ENCODE data around the gene COA3.

The COA3 gene

DNA sequence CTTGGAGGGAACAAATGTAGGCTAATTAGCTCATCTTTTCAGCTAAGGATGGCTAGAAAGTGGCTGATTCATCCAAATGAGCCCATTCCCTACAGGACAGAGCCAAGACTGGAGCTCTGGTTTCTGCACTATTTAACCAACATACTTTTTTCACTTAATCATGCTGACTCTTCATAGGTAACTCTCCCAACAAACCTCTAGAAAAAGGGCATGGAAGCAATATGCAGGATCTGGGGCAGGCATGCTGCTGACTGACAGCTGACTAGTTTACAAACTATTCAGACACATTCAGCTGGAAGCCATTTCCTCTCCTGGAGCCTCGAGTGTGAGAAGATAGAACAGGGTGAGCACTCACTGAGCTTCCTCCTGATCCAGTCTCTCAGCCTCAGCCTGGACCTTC lies 19.4 kb upstream of the COA3 start:
- DNase-seq, result no peak

DNA sequence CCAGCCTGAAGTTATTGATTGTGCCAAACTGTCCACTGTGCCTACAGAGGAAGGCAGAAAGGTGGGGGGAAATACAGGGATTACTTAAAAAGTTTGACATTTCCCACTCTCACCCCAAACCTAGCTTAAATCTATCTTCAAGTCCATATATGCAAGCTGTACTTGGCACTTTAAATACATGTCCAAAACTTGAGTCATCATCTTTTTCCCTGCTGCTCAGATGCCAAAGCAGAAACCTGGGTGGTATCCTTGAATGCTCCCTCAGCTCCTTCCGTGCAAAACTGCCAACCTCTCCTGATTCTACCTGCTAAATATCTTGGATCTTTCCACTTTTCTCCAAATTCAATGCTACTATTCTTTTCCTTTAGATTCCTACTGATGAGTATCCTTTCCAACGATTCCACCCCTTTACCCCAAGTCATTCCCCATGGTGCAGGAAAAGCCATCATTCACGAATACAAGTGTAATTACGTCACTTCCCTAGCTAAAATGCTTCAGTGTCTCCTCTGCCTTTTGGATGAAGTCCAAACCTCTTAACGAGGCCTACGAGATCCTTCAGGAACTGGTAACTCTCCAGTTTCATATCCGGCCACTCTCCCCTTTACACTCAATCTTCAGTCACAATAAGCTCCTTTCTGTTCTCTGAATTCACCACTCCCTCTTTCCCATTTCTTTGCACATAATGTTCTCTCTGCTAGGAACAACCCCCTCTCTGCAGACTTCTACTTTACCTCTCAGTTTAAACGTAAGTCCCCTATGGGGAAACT lies 16.3 kb upstream of the COA3 start:
- no peak for DNase-seq

DNA sequence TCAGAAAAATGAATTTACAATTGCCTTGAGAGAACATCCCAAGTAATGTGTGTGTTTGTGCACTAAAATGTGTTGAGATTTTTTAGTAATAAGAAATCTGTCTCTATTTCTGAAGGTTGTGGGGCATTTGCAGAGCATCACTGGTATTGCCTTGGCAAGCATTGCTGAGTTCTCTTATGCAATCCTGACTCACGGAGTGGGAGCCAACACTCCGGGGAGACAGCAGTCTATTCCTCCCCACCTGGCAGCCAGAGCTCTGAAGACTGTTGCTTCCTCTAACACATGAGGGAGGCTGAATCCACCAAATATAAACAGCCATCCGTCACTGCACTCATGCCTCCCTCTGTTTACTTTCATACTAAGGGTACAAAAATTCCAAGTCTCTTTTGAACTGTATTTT lies 10.7 kb upstream of the COA3 start:
- DNase-seq, result no peak

DNA sequence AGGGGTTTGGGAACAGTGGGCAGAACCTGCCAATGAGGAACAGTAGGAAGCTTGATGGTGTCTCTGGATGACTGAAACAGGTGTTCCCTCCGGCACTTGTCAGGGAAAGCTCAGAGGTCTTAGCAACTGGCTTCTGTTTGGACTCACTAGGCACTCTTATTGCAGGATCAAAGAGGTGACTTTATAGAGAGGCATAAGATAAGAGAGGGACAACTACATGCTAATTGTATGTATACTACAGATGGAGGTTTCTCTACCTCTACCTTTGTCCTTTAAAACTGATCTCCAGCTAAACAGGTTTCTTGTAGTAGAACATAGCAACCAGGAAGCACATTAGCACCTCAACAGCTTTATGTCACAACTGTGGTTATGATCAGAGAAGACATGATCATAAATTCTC lies 7.7 kb upstream of the COA3 start:
- DNase-seq, result no peak

DNA sequence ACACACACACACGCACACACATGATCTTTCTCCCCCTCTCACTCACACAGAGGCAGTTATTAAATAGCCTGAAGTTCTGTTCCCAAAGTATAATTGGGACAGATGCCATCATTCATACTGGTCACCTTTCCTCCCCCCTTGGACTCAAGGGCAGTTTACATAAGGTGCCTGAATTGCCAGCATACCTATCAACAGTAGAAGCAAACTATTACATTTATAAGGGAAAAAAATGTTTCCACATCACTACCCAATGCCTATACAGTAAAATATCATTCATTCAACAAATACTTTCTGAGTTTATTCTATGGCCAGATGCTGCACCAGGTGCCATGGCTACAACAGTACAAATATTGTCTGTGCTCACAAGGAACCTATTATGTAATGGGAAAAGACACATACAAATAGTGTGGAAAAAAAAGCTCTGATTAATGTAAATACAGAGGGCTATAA lies 6.4 kb upstream of the COA3 start:
- no peak for DNase-seq

DNA sequence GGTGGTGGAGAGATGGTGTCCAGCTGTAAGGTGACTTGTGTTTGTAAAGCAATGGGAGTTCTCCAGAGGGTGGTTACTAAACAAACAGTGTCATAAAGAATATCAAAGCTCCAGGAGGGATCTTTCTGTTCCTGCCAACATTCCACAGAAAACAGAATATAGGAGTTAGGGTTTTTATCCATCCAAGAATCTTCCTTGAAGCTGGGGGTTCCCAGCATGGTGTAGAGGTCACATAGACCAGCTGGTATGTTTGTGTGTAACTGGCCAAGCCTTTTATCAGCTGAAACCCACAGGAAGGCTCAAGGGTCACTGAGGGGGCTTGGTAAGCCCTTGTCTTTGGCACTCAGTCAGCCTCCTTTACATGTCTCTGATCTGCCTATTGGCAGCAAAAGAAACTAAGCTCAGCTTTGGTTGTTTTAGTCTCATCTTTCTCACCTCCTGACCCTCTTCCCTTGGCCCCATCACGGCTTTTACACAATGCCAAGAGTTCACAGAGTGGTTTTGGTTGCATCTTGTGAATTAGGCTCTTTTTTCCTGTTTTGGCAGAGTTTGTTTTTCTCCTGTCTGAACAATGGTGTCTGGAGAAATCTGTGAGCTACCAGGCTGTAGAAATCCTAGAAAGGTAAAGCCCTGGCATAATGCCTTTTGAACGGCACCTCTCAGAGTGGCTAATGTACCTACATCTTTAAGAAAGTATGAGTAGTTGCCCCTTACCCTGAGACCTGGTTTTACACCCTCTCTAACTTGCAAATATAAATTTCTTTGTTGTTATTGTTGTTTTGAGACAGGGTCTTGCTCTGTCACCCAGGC lies 4.8 kb upstream of the COA3 start:
- DNase-seq, result no peak

DNA sequence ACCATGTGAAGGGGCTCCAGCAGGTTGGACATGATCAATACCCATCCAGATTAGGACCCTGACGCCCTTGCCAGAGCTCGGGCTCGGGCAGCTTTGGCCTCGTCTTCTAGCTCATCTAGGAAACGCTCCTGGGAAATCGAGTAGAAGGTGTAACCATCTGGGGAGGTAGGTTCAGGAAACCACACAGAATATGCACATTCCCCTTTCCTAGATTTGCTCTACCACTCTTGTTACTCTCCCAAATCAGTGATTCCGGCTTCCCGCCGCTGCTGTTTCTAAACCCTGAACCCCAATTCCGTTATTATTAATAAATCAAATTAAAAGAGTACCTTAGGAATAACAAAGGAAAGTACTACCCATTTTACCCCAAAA lies 507 bp downstream of the COA3 start:
- no peak for DNase-seq

DNA sequence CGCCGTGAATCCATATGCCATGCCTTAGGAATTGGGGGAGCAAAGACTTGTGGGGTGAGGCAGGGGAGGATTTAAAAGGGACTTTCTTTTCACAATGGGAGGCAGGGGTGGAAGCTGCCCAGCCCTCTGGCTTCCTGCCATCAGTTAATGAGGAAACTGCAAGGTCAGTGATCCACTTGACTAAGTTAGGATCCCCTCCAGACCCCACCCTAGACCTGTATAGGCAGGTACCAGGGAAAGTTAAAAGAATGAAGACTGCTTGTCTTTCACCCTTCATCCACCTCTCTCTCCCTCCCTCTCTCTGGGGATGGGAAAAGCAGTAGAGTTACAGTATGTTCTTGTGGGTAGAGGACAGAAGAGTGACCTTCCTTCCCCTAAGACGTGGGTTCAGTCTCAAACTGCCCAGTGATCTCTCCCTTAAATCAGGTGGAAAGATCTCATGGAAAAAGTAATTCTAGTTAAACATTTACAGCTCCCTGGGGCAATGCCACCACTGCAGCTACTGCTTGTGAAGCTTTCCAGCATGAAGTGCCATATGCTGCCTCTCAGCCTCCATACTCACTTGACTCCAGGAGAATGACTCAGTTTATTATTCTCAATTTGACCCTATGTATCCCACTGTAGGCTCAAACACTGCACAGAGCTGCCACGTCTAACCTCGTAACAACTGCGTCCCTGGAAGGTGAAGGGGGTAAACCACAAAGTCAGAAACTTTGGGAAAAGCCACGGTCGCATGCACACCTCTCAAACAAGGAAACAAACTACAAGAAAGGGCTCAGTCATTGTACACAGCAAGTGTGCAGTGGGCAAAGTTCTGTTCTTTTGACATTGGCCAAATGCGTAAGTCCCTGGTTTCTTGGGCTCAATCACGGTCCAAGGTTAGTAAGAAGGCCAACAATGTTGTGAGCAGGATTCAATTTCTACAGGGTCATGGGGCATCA lies 1.2 kb downstream of the COA3 start:
- DNase-seq, result no peak

DNA sequence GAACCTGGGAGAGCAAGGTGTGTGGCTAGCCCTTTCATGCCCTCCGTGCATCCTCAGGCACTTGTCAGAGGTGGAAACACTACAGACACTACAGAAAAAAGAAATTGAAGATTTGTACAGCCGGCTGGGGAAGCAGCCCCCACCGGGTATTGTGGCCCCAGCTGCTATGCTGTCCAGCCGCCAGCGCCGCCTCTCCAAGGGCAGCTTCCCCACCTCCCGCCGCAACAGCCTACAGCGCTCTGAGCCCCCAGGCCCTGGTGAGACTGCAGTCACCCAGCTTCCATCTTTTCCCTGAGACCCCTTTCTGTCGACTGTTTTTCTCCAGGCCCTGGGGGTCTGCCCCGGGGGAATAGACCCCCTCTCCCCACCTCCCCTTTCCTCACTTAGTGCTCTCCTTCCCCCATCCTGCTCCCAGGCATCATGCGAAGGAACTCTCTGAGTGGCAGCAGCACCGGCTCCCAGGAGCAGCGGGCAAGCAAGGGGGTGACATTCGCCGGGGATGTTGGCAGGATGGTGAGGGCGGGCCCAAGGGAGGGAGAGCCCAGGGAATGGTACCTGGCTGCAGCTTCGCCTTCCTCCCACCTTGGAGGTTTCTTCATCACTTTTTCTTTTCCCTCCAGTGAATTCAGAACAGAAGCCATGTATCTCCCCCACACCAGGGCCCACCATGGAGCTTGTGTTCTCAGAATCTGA lies 2.3 kb downstream of the COA3 start:
- no peak for DNase-seq

DNA sequence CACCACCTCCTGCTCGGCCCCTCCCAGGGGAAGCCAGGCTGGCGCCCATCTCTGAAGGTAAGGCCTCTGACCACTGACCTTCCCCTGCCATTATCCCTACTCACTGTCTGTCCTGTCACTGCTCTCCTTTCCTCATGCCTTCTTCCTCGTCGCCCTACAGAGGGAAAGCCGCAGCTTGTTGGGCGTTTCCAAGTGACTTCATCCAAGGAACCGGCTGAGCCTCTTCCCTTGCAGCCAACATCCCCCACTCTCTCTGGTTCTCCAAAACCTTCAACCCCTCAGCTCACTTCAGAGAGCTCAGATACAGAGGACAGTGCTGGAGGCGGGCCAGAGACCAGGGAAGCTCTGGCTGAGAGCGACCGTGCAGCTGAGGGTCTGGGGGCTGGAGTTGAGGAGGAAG lies 3.0 kb downstream of the COA3 start:
- no peak for DNase-seq

DNA sequence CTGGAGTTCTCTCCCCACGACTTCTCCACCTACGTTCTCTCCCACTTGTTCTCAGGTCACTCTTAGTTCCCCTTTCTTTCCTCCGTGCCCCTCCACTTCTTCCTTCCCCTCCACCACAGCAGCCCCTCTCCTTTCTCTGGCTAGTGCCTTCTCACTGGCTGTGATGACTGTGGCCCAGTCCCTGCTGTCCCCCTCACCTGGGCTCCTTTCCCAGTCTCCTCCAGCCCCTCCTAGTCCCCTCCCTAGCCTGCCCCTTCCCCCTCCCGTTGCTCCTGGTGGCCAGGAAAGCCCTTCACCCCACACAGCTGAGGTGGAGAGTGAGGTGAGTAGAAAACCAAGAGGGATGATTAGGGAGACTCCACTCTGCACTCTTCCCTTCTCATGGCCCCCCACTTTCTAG lies 3.4 kb downstream of the COA3 start:
- DNase-seq, result no peak

DNA sequence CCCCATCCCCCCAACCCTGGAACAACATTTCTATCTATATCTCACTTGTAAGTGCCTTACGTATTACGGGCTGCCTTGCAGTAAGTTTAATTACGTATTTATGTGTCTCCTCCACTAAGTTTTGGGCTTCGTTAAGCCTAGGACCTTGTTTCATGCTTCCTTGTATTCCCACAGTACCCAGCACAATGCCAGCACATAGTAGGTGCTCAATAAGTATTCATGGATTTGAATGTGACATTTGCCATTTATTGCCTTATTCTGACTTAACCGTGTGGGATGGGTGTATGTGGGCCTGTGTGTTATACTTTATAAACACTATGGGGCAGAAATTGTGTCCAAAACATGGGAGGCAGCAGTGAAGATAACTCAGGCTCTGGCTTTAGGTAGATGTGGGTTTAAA lies 6.0 kb downstream of the COA3 start:
- no peak for DNase-seq

DNA sequence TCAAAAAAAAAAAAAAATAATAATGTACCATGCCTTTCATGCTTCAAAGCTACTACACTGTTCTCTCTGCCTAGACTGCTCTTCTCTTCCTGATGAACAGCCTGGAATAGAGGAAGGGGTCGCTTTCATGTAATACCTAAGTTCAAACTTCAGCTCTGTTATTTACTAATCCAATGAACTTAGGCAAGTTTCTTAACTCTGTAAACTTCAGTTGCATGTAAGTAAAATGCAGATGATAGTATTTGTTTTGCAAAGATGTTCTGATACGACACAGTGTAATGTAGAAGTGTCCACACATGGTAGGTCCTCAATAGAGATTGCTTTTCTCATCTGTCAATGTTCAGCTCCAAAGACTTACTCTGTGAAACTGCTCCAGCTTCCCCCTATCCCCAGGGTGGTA lies 6.6 kb downstream of the COA3 start:
- no peak for DNase-seq

DNA sequence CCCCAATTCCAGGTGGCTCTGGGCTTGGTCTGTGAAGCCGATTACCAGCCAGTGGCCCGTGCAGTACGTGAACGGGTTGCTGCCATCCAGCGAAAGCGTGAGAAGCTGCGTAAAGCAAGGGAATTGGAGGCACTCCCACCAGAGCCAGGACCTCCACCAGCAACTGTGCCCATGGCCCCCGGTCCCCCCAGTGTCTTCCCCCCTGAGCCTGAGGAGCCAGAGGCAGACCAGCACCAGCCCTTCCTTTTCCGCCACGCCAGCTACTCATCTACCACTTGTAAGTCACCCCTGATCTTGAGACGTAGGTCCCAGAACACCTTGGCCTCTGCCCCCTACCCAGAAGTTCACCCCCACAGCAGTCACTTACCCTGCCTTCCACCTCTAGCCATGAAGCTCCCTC lies 11.2 kb downstream of the COA3 start:
- no peak for DNase-seq

DNA sequence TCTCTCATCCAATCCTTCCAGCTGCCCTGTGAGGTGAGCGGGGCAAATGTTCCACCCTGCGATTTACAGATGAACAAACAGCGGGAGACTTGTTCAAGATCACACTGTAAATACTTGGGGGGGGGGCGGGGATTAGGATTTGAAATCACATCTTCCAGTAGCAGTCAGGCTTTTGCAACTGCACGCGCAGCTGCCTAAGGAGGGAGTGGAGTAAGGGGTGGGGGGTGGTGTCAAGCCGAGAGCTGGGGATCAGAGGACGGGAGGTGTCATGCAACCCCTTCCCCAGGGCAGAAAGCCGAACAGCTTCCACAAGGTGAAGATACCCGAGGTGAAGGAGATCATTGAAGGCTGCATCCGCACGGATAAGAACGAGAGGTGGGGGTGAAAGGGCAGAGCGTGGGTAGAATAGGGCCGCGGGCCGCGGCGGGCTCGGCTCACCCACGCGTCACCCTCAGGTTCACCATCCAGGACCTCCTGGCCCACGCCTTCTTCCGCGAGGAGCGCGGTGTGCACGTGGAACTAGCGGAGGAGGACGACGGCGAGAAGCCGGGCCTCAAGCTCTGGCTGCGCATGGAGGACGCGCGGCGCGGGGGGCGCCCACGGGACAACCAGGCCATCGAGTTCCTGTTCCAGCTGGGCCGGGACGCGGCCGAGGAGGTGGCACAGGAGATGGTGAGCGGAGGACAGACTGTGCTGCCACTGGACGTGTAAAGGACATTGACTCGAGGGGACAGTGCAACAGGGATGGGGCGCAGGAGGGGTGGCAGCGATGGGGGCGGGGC lies 13.5 kb downstream of the COA3 start:
- no peak for DNase-seq

DNA sequence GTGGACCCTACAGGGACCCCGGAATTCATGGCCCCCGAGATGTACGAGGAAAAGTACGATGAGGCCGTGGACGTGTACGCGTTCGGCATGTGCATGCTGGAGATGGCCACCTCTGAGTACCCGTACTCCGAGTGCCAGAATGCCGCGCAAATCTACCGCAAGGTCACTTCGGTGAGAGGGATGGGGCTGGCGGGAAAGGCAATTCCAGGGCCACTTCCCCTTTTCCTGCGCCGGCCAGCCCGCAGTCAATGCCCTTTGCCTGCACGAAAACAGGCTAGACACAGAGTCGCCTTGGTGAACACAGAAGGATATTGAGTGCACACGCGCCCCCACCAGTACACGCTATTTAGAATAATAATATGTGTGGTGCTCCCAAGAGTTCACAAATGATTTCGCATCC lies 14.1 kb downstream of the COA3 start:
- DNase-seq, result no peak

DNA sequence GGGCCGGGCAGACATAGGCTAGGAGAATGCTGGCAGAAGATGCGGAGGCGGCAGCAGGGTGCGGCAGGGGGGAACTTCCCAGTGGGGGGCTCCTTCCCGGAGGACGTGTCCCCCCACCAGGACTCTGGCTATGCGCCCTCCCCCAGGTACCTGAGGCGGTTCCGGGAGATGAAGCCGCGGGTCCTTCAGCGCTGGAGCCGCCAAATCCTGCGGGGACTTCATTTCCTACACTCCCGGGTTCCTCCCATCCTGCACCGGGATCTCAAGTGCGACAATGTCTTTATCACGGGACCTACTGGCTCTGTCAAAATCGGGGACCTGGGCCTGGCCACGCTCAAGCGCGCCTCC lies 14.7 kb downstream of the COA3 start:
- no peak for DNase-seq

DNA sequence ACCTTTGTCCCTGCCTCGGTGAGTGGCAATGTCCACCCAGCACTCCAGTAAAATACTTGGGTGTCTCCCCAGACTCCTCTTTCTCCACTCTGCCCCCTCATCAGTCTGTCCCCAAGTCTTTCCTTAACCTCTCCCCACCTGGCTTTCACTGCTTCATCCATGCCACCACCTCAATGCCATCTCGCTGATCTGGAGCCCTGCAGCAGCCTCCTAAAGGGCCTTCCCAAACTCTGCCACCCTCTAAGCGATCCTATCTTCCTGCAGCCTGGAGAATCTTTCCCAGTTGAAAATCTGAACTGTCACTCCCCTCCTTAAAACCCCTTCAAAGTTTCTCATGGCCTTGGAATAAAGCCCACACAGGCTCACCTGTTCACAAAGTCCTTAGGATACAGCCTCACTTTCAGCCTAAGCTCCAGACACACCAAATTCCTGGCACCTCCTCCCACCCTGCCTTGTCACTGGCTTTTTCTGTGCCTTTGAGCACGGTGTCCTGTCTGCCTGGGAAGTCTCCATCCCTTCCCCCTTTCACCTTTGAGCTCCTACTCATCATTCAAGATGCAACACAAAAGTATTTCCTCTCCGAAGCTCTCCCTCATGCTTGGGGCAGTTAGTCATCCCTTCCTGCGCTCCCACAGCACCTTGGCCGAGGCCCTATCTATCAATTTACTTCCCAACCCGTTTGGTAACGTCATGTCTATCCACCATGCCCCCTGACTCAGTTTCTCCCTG lies 15.3 kb downstream of the COA3 start:
- no peak for DNase-seq

DNA sequence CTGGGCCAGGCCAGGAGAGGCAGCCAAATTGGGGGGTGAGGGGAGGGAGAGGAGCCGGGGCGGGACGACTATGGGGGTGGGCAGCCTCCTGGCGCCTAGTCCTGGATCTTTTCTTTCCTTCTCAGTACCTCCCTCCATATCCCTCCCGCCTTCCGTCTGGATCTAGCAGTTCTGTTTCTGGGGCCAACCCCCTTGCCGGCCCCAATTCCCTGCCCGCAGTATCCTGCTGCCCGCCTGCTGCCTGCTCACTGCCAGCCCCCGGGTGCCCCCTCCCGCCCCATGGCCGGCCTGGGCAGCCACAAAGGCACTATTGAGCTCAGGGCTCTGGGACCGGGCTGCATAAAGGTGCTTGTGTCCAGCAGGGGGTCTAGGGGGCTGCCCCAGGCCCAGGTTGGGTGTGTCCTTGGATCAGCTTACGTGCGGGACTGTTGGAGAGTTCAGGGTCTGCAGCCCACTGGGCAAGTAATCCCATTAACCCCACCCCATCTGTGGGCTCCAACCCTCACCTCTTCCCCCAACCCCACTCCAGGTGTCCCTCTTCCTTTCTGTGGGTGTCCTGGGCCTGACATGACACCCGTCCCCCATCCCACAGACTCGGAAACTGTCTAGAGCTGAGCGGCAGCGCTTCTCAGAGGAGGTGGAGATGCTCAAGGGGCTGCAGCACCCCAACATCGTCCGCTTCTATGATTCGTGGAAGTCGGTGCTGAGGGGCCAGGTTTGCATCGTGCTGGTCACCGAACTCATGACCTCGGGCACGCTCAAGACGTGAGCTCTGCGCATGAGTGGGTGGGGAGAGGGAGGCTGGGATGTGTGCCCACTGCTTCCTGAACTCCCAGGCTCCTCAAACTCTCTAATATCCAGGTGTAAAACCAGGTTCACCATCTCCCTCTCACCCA lies 16.1 kb downstream of the COA3 start:
- no peak for DNase-seq

DNA sequence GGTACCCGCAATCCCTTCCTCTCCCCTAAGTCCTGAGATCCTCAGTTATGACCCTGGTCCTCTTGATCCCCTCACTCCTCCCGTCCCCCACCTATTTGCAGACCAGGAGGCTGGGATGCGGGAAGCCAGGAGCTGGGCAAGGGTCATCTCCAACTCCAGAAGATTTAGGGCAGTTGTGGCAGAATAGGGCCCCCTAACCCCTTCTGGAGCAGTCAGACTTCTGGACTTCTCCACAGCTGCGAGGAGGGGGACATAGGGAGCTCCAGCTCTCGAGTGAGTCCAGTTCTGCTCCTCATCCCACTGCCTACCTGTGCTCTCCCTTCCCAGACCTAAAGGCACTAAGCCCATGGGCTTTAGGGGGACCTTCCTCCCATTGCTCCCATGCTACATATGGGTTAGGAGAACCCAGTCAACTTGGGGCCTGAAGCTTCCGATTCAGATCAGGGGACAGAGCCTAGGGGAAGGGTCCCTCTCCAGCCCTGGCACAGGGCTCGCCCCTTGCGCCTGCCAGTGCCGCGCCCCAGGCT lies 16.8 kb downstream of the COA3 start:
- DNase-seq, result no peak

Data from activated effector memory CD4-positive, alpha-beta T cell treated with Interleukin-2 at 50 U/mL for 16 hours (primary cell).